ENCODE measurements around the gene OAF. TPM values are rescaled to one million over a fixed set of nuclear protein-coding genes. Genes with fewer than 3 reads are reported as not detected.

OAF gene
- total and polyA plus RNA-seq, 9 of the 15 experiments (the other 6 are each of a cell fraction or from before 2014, with no cell fraction given), result 1.1 to 21.6 (median 7.5) TPM

DNA sequence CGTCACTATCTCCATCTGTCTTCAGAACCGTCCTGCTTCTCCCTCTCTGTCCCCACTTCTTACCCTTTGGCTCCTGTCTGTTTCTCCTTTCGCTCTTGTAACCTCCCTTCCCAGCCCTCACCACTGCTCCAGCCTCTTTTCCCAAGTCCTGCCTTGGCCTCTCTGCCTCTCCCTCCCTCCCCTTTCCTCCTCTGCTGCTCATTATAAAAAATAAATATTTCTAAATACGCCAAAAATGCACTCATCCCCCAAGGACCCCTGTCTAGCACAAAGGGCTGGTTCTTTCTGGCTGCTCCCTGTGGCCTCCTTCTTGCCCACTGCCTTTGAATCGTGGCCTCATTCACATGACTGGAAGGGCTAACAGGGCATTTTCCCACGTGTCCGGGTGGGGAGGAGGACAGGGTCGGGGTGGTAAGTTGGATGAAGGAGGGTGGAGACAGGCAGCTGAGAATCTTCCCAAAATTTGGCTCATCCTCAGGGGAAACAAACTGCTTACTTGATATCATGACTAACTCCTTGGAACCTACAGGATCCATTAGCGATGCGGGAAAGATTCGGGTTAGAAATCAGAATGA lies 26.4 kb upstream of the OAF start:
- WGBS (ENCODE audit: insufficient coverage, low coverage, missing lambda C conversion rate), result 0% methylated on average over 11 of the region's 11 CpGs

More for the DNA sequence above, 26.4 kb upstream of the OAF start:
- ChIA-PET POLR2A (interaction anchor here (0.6 kb wide), 1 partner anchor 168 kb away, joined by 5 read pairs; no protein-coding TSS in a partner anchor), CTCF (ENCODE audit: low intra/inter-chr PET ratio) (no interaction called here)
- no TSS peak for BruUV-seq (replicated peaks)
- FAIRE-seq (no peak), DNase-seq (ENCODE audit: extremely low read depth in 1 of 4, low spot score in 3 of 4) (no peak), ATAC-seq (no peak)
- Histone ChIP-seq H3K4me3 (no peak overlapping the region), H3K9ac (ENCODE audit: insufficient read depth in 1 of 2, low read depth in 2 of 2, low read length in 2 of 2) (no peak overlapping the region), H3K9me3 (replicated peaks; ENCODE audit: control insufficient read depth, insufficient read depth, low read depth, low read length) (no peaks in the 10 kb centered on the region), H3K27ac (ENCODE audit: extremely low read depth, low read depth, low read length) (no peak overlapping the region), H3K79me2 (ENCODE audit: control insufficient read depth, insufficient read depth, low read length) (no peaks in the 10 kb centered on the region), H3K9me1 (ENCODE audit: control insufficient read depth, insufficient read depth, low read length) (no peaks in the 10 kb centered on the region), H3K4me2 (ENCODE audit: insufficient read depth, low read length) (no peak overlapping the region), H2AFZ (ENCODE audit: low read depth, low read length) (no peak overlapping the region), H3K36me3 (ENCODE audit: control insufficient read depth, insufficient read depth, low read length) (no peaks in the 10 kb centered on the region), H3K4me1 (replicated peaks in 1 of 2; ENCODE audit: control insufficient read depth in 2 of 2, insufficient read depth in 2 of 2, low read length in 2 of 2) (no peaks in the 10 kb centered on the region; a peak in 1 of 5 replicates), H4K20me1 (replicated peaks; ENCODE audit: control insufficient read depth, insufficient read depth, low read length) (peaks cover 9% of the 10 kb centered on the region; the same call in 1 of the 2 replicates), H3K27me3 (ENCODE audit: control insufficient read depth in 2 of 2, insufficient read depth in 2 of 2, low read length in 2 of 2) (peaks cover 23 to 88% of the 10 kb centered on the region in 2 experiments)
- TF ChIP-seq SMAD2 (IDR thresholded peaks at IDR 0.05; ENCODE audit: low read depth, low read length), result no peak
- no peak for TF ChIP-seq ZNF77 (CRISPR knock-in tag; IDR thresholded peaks at IDR 0.05)
- TF ChIP-seq, protein P1, sequence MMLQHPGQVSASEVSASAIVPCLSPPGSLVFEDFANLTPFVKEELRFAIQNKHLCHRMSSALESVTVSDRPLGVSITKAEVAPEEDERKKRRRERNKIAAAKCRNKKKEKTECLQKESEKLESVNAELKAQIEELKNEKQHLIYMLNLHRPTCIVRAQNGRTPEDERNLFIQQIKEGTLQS (IDR thresholded peaks at IDR 0.05), result no peak
- TF ChIP-seq, protein P1 (CRISPR knock-in tag; conservative IDR thresholded peaks at IDR 0.05), result no peak
- TF ChIP-seq E2F3 (CRISPR knock-in tag; IDR thresholded peaks at IDR 0.05), result no peak
- in situ Hi-C loops (cut with MboI), result no loop called here
- intact Hi-C loops (cut with micrococcal nuclease), result no loop called here

Measured in K562 (cell line).